Neural crest cell (in vitro differentiated cells): ENCODE results near the gene SLC25A20. TPM values are rescaled to one million over a fixed set of nuclear protein-coding genes. Genes with fewer than 3 reads are reported as not detected.

ENCODE experiments used
- DNase-seq: peaks from one replicate; pipeline ENCODE4 v3.0.0; 2021; ENCODE audit warnings: low read depth, mixed read lengths, low spot score
- H3K27ac Mint-ChIP-seq: one replicate; pipeline ENCODE4 v1.8.0; 2021; ENCODE audit warnings: mild to moderate bottlenecking, mixed read lengths; ENCODE audit not compliant: unreplicated experiment
- H3K27me3 Mint-ChIP-seq: 2 replicates; pipeline ENCODE4 v1.8.0; 2021; ENCODE audit warnings: low read depth, mild to moderate bottlenecking, mixed read lengths
- H3K36me3 Mint-ChIP-seq: 2 replicates; pipeline ENCODE4 v1.8.0; 2021; ENCODE audit warnings: low read depth, mild to moderate bottlenecking, mixed read lengths
- H3K4me1 Mint-ChIP-seq: 2 replicates; pipeline ENCODE4 v1.8.0; 2021; ENCODE audit warnings: mixed read lengths
- H3K4me3 Mint-ChIP-seq: one replicate; pipeline ENCODE4 v1.8.0; 2021; ENCODE audit warnings: mild to moderate bottlenecking, mixed read lengths
- H3K9me3 Mint-ChIP-seq: 2 replicates; pipeline ENCODE4 v1.8.0; 2021; ENCODE audit warnings: mixed read lengths
- CTCF ChIP-seq: fragments of 200-600 bp; sonication (generic); conservative IDR thresholded peaks from 2 replicates; pipeline ENCODE4 v1.5.0; 2021; ENCODE audit warnings: antibody characterized with exemption, mild to moderate bottlenecking
- total RNA-seq: library from RNA; stranded (reverse); gene quantifications from 2 replicates; pipeline ENCODE4 v1.2.1, GENCODE V29; 2021

SLC25A20 gene
- total RNA-seq, 1 donor from 2014 or later = 5.7 TPM

DNA sequence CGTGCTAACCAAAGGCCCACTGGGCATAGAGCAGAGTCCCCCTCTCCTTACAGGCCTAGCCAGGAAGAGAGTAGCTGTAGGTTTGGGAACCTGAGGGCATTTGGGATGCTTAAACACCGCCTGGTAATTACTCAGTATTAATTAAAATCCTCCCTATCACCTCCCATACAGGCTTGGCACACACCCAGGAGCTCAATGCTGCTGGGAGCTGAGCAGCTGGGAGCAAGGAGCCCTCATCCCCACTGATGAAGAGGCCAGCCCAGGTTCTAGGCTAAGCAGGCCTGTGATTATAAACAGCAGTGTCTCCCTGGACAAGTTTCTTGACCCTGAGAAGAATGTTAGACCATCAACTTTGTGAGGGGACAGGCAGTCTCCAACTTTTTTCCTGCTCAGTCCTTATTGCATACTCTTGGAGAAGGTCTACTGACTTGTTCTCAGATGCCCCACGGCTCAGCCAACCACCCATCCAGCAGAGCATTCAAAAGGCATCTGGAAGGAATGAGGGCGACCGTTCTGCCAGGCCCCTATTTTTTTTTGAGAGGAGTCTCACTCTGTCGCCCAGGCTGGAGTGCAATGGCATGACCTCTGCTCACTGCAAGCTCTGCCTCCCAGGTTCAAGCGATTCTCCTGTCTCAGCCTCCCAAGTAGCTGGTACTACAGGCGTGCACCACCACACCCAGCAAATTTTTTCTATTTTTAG lies 49.7 kb downstream of the SLC25A20 start:
- Mint-ChIP-seq H3K4me3 (peak overlapping the region; percentile 89), H3K9me3 (no peaks in the 10 kb centered on the region), H3K4me1 (peaks cover 28% of the 10 kb centered on the region), H3K27me3 (peaks cover 5% of the 10 kb centered on the region), H3K36me3 (peaks cover 5% of the 10 kb centered on the region), H3K27ac (no peak overlapping the region)
- no peak for TF ChIP-seq CTCF
- no peak for DNase-seq

DNA sequence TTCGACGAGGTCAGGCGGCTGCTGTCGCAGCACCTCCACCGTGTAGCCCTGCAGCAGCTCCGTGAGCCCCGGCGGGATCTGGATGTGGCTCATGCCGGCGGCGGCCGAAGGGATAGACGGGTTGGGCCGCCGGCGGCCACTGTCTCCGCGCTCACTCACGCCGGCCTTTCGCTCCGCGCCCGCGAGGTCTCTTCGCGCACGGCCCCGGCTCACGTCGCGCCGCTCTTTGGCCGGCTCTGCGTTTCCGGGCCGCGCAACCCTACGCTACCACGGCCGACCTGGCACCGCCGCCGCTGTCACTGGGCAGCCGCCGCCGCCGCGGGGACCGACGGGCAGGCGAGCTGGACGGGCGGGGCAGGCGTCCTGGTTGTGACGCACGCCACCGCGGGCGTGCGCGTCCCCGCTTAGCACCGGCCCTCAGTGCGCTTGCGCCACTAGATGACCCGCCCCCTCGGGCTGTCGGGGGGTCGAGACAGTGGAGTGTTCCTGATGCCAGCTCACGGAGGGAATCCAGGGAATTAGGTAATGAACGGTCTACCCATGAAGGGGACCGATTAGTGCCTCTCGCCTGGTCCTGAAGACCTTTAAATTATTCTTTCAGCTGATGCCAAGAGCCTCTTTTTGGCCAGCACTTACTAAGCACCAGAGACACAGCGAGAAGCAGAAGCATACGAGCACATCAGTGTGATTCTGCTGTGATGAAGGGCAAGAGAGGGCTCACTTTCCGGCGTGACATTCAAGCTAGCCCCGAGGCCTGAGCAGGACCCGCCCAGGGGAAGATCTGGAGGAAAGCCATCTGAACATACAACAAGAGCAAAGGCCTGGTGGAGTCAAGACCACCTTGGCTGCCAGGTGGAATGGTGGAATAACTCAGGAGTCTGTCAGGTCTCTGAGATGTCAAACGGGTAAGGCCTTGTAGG lies 50.9 kb downstream of the SLC25A20 start, which contains the start of gene PRKAR2A:
Gene PRKAR2A, minus strand, starts transcription at position 371 of the 920 bp plus-strand sequence. Its CDS starts 278 bp downstream, at position 93.
- Mint-ChIP-seq H3K36me3 (peaks cover 5% of the 10 kb centered on the region), H3K27me3 (peaks cover 5% of the 10 kb centered on the region), H3K4me3 (peak within 1 kb of the TSS; percentile 89), H3K4me1 (peaks cover 28% of the 10 kb centered on the region), H3K9me3 (no peaks in the 10 kb centered on the region), H3K27ac (no peak within 1 kb of the TSS)
- no peak for TF ChIP-seq CTCF
- DNase-seq = peak; percentile 74

DNA sequence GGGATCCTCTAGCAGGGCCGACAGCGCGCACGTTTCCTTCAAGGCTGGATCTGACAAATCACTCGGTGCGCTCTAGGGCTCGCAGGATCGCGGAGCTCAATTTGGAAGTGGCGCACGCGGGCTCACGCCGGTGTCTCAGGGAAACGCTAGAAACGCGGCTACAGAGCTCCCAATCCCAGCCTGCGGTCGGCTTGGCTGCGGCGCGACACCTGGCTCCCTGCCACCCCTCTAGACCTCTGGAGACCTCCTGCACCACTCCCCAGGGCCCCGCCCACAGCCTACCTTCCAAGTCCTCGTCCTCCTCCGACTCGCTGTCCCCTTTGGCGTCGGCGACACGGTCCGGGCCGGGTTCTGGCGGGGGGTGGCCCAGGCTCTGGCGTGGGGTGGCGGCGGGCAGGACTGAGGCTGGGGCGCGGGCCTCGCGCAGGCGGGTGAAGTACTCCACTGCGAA lies 51.6 kb downstream of the SLC25A20 start:
- DNase-seq = peak; percentile 35
- Mint-ChIP-seq H3K36me3 (peaks cover 5% of the 10 kb centered on the region), H3K4me3 (peak overlapping the region; percentile 89), H3K27ac (no peak overlapping the region), H3K9me3 (no peaks in the 10 kb centered on the region), H3K27me3 (peaks cover 5% of the 10 kb centered on the region), H3K4me1 (peaks cover 28% of the 10 kb centered on the region)
- TF ChIP-seq CTCF = no peak

- no peaks in the 10 kb centered on the region for H3K9me3 Mint-ChIP-seq
- H3K4me1 Mint-ChIP-seq = peaks cover 20% of the 10 kb centered on the region
- peak overlapping the region; percentile 75 for H3K4me3 Mint-ChIP-seq
- H3K27me3 Mint-ChIP-seq = peaks cover 5% of the 10 kb centered on the region
- no peak for DNase-seq
- peaks cover 5% of the 10 kb centered on the region for H3K36me3 Mint-ChIP-seq
- H3K27ac Mint-ChIP-seq = no peak overlapping the region
- TF ChIP-seq CTCF = no peak
These were observed 53.5 kb downstream of the SLC25A20 start for GRCh38 chr3:48845170-48845569.

GRCh38 chr3:48837163-48837562 lies 61.5 kb downstream of the SLC25A20 start:
- Mint-ChIP-seq H3K27ac (no peak overlapping the region), H3K27me3 (no peaks in the 10 kb centered on the region), H3K4me3 (no peak overlapping the region), H3K36me3 (peaks cover 4% of the 10 kb centered on the region), H3K9me3 (no peaks in the 10 kb centered on the region), H3K4me1 (no peaks in the 10 kb centered on the region)
- no peak for DNase-seq
- TF ChIP-seq CTCF = no peak
